Measurements from ENCODE around the gene GDF7.

- TF ChIP-seq CTCF (IDR thresholded peaks at IDR 0.05 in 2 of 3, conservative IDR thresholded peaks at IDR 0.05 in 1 of 3; ENCODE audit: borderline replicate concordance in 1 of 3, insufficient read depth in 1 of 3, low read depth in 2 of 3, low read length in 2 of 3) (no peak), POLR2AphosphoS5 (IDR thresholded peaks at IDR 0.05; ENCODE audit: low read depth, low read length) (no peak), TCF7L2 (IDR thresholded peaks at IDR 0.05; ENCODE audit: borderline replicate concordance, extremely low read depth, insufficient read depth, insufficient read length) (no peak), SP1 (IDR thresholded peaks at IDR 0.05; ENCODE audit: low read depth) (no peak), POLR2A (IDR thresholded peaks at IDR 0.05; ENCODE audit: borderline replicate concordance, extremely low read depth, insufficient read depth, insufficient read length) (no peak)
Measured at GRCh38 chr2:20668451-20668850, 1.5 kb downstream of the GDF7 start.
